IMR-90 (cell line): Measurements from ENCODE around the gene MRPL33. TPM values are rescaled to one million over a fixed set of nuclear protein-coding genes. Genes with fewer than 3 reads are reported as not detected.

Experiments
- ATAC-seq: fragments of 200-7000 bp; cut with Tn5 transposase; 2 replicates; pipeline ENCODE4 v1.9.1; 2020; ENCODE audit warnings: low read depth, mild to moderate bottlenecking, moderate library complexity
- BruUV-seq: library from RNA; stranded (reverse); fragments of 400-500 nt; replicated peaks from 2 replicates; lab custom pipeline; 2021; lab: Mats Ljungman, UMichigan
- CTCF ChIA-PET: fragments of 300-600 bp; formaldehyde crosslinking; extraction: SDS; loops from one replicate; lab custom pipeline; 2021; ENCODE audit warnings: antibody characterized with exemption; lab: Yijun Ruan, JAX
- POLR2A ChIA-PET: fragments of 300-600 bp; sonication (Branson Sonifier 250); formaldehyde crosslinking; loops from one replicate; lab custom pipeline; 2022; ENCODE audit warnings: antibody characterized with exemption; ENCODE audit not compliant: unreplicated experiment; lab: Charles Lee
- DNase-seq: peaks from one replicate; pipeline ENCODE4 v3.0.0; 2013
- H2AFZ ChIP-seq: replicated peaks from 2 replicates; pipeline ENCODE3; 2013; ENCODE audit warnings: low read length, mild to moderate bottlenecking; ENCODE audit not compliant: poor library complexity
- H2AK5ac ChIP-seq: 2 replicates; pipeline ENCODE4 v1.6.1; 2013; ENCODE audit warnings: low read depth, low read length, inconsistent platforms
- H2AK9ac ChIP-seq: replicated peaks from 2 replicates; pipeline ENCODE3; 2013; ENCODE audit warnings: mild to moderate bottlenecking, low read depth, low read length, moderate library complexity; ENCODE audit not compliant: poor library complexity
- H2BK120ac ChIP-seq: 2 replicates; pipeline ENCODE4 v1.6.1; 2013; ENCODE audit warnings: low read depth, low read length, inconsistent platforms
- H2BK15ac ChIP-seq: 3 replicates; pipeline ENCODE4 v1.6.1; 2013; ENCODE audit warnings: low read depth, low read length, inconsistent platforms
- H2BK20ac ChIP-seq: 2 replicates; pipeline ENCODE4 v1.6.1; 2013; ENCODE audit warnings: low read depth, mild to moderate bottlenecking, inconsistent platforms, low read length, moderate library complexity
- H2BK5ac ChIP-seq: 2 replicates; pipeline ENCODE4 v1.6.1; 2013; ENCODE audit warnings: mild to moderate bottlenecking, low read depth, low read length, inconsistent platforms; ENCODE audit not compliant: poor library complexity, severe bottlenecking
- H3K14ac ChIP-seq: replicated peaks from 2 replicates; pipeline ENCODE4 v1.6.1; 2013; ENCODE audit warnings: low read depth, low read length, inconsistent platforms
- H3K18ac ChIP-seq: 2 replicates; pipeline ENCODE4 v1.6.1; 2013; ENCODE audit warnings: low read depth, low read length, control low read depth
- H3K23ac ChIP-seq: 2 replicates; pipeline ENCODE4 v1.6.1; 2013; ENCODE audit warnings: low read depth, low read length, inconsistent platforms
- H3K27ac ChIP-seq: 2 replicates; pipeline ENCODE4 v1.5.1; 2013; ENCODE audit warnings: mild to moderate bottlenecking, control low read depth, low read length; ENCODE audit not compliant: insufficient read depth
- H3K27me3 ChIP-seq: 2 replicates; pipeline ENCODE4 v1.6.1; 2013; ENCODE audit warnings: low read length; ENCODE audit not compliant: control insufficient read depth, insufficient read depth
- H3K36me3 ChIP-seq: 2 replicates; pipeline ENCODE4 v1.6.1; 2013; ENCODE audit warnings: low read length, mixed read lengths; ENCODE audit not compliant: control insufficient read depth, insufficient read depth
- H3K4ac ChIP-seq: 2 replicates; pipeline ENCODE4 v1.6.1; 2013; ENCODE audit warnings: low read depth, low read length, inconsistent platforms
- H3K4me1 ChIP-seq: 2 replicates; pipeline ENCODE4 v1.6.1; 2013; ENCODE audit warnings: low read length, mixed read lengths; ENCODE audit not compliant: control insufficient read depth, insufficient read depth
- H3K4me2 ChIP-seq: 2 replicates; pipeline ENCODE4 v1.6.1; 2013; ENCODE audit warnings: low read depth, mild to moderate bottlenecking, control low read depth, low read length, moderate library complexity
- H3K4me3 ChIP-seq: 2 replicates; pipeline ENCODE4 v1.5.1; 2013; ENCODE audit warnings: low read depth, mild to moderate bottlenecking, control low read depth, low read length, moderate library complexity; ENCODE audit not compliant: insufficient read depth
- H3K56ac ChIP-seq: 2 replicates; pipeline ENCODE4 v1.6.1; 2013; ENCODE audit warnings: low read length, inconsistent platforms; ENCODE audit not compliant: insufficient read depth; ENCODE audit errors: extremely low read depth
- H3K79me1 ChIP-seq, 2 experiments: 2 replicates each; pipeline ENCODE4 v1.6.1; 2013; ENCODE audit warnings: low read length in 2 of 2, inconsistent platforms in 1 of 2, low read depth in 1 of 2
- H3K9ac ChIP-seq: 2 replicates; pipeline ENCODE4 v1.6.1; 2013; ENCODE audit warnings: low read depth, low read length, control low read depth
- H3K9me1 ChIP-seq: 2 replicates; pipeline ENCODE4 v1.6.1; 2013; ENCODE audit warnings: low read length, inconsistent platforms; ENCODE audit not compliant: insufficient read depth
- H3K9me3 ChIP-seq: 2 replicates; pipeline ENCODE4 v1.6.1; 2013; ENCODE audit warnings: low read length; ENCODE audit not compliant: control insufficient read depth, insufficient read depth
- H4K20me1 ChIP-seq: 2 replicates; pipeline ENCODE4 v1.6.1; 2013; ENCODE audit warnings: low read length, inconsistent platforms; ENCODE audit not compliant: insufficient read depth
- H4K5ac ChIP-seq: 2 replicates; pipeline ENCODE4 v1.6.1; 2013; ENCODE audit warnings: mild to moderate bottlenecking, low read depth, low read length, control low read depth
- H4K8ac ChIP-seq, 2 experiments: 2 replicates each; pipeline ENCODE4 v1.6.1; 2013; ENCODE audit warnings: low read depth in 2 of 2, low read length in 2 of 2, control low read depth in 1 of 2, inconsistent platforms in 1 of 2
- H4K91ac ChIP-seq: 2 replicates; pipeline ENCODE4 v1.6.1; 2013; ENCODE audit warnings: low read depth, low read length, inconsistent platforms; ENCODE audit not compliant: insufficient read depth
- BHLHE40 ChIP-seq: fragments of 150-350 bp; IDR thresholded peaks from 2 replicates; pipeline ENCODE4 v1.6.1; 2016; ENCODE audit warnings: mild to moderate bottlenecking, low read depth, low read length
- CEBPB ChIP-seq: IDR thresholded peaks from 2 replicates; pipeline ENCODE4 v1.6.1; 2012; ENCODE audit warnings: low read depth, low read length, improper control_type of control experiment
- CHD1 ChIP-seq: IDR thresholded peaks from 2 replicates; pipeline ENCODE4 v1.6.1; 2012; ENCODE audit warnings: low read depth, low read length, improper control_type of control experiment
- CTCF ChIP-seq: conservative IDR thresholded peaks from 2 replicates; pipeline ENCODE4 v1.5.1; 2012; ENCODE audit warnings: mild to moderate bottlenecking, low read depth, low read length, improper control_type of control experiment
- ELK1 ChIP-seq: fragments of 150-350 bp; IDR thresholded peaks from 2 replicates; pipeline ENCODE4 v1.6.1; 2016; ENCODE audit warnings: low read depth, mild to moderate bottlenecking, low read length, moderate library complexity, borderline replicate concordance
- FOS ChIP-seq: fragments of 150-350 bp; IDR thresholded peaks from 2 replicates; pipeline ENCODE4 v1.6.1; 2016; ENCODE audit warnings: low read depth, low read length
- MAFK ChIP-seq: IDR thresholded peaks from 2 replicates; pipeline ENCODE4 v1.6.1; 2012; ENCODE audit warnings: low read depth, low read length, improper control_type of control experiment
- MAZ ChIP-seq: IDR thresholded peaks from 2 replicates; pipeline ENCODE4 v1.6.1; 2012; ENCODE audit warnings: low read depth, mild to moderate bottlenecking, low read length, improper control_type of control experiment, moderate library complexity, borderline replicate concordance
- MXI1 ChIP-seq: IDR thresholded peaks from 2 replicates; pipeline ENCODE4 v1.6.1; 2012; ENCODE audit warnings: low read depth, mild to moderate bottlenecking, low read length, moderate library complexity, borderline replicate concordance
- NFE2L2 ChIP-seq: fragments of 150-350 bp; IDR thresholded peaks from 2 replicates; pipeline ENCODE4 v1.6.1; 2016; ENCODE audit warnings: low read depth, mild to moderate bottlenecking, low read length
- POLR2A ChIP-seq: IDR thresholded peaks from 2 replicates; pipeline ENCODE4 v1.6.1; 2012; ENCODE audit warnings: mild to moderate bottlenecking, low read depth, low read length
- RAD21 ChIP-seq: IDR thresholded peaks from 2 replicates; pipeline ENCODE4 v1.6.1; 2012; ENCODE audit warnings: low read length, improper control_type of control experiment
- RCOR1 ChIP-seq: IDR thresholded peaks from 2 replicates; pipeline ENCODE4 v1.6.1; 2012; ENCODE audit warnings: mild to moderate bottlenecking, low read length, improper control_type of control experiment; ENCODE audit not compliant: insufficient replicate concordance
- RFX5 ChIP-seq: IDR thresholded peaks from 2 replicates; pipeline ENCODE4 v1.8.0; 2012; ENCODE audit warnings: low read depth, mild to moderate bottlenecking, low read length, moderate library complexity
- SMC3 ChIP-seq: fragments of 150-350 bp; IDR thresholded peaks from 2 replicates; pipeline ENCODE4 v1.6.1; 2016; ENCODE audit warnings: low read depth, mild to moderate bottlenecking, antibody characterized with exemption, low read length, moderate library complexity
- USF2 ChIP-seq: fragments of 150-350 bp; IDR thresholded peaks from 2 replicates; pipeline ENCODE4 v1.6.1; 2017; ENCODE audit warnings: mild to moderate bottlenecking, antibody characterized with exemption, low read length, low read depth
- WGBS, 2 experiments: methylation state at CpG; one replicate each; pipeline versions ENCODE4 v1.1.5 to v1.1.7; 2013; ENCODE audit warnings: missing lambda C conversion rate in 2 of 2; ENCODE audit not compliant: insufficient read length in 1 of 2; ENCODE audit errors: extremely low coverage in 2 of 2; 5-methylcytosine and 5-hydroxymethylcytosine counted together
- dilution Hi-C: fragments of 300-500 bp; cut with HindIII; formaldehyde crosslinking; loops from one replicate; pipeline ENCODE4 v1.14.3; 2018; ENCODE audit warnings: low sequenced_read_pairs; ENCODE audit not compliant: unreplicated experiment
- in situ Hi-C: fragments of 300-500 bp; cut with MboI; formaldehyde crosslinking; loops from 3 replicates; pipeline ENCODE4 v1.14.3; 2019; ENCODE audit warnings: low sequenced_read_pairs, inconsistent platforms, mixed read lengths
- intact Hi-C: fragments of 100-400 bp; cut with micrococcal nuclease; formaldehyde crosslinking; loops from 2 replicates; pipeline ENCODE4 v1.10.0; 2022
- polyA plus RNA-seq, 3 experiments: library from polyadenylated mRNA; depleted of rRNA; stranded (reverse); fragments of >200 nt; gene quantifications; 2 replicates each; pipeline ENCODE4 v1.2.3, GENCODE V29; 2012; ENCODE audit warnings: low replicate concordance in 1 of 3
- total RNA-seq: library from RNA; depleted of rRNA; stranded (reverse); fragments of >200 nt; gene quantifications from 2 replicates; pipeline ENCODE4 v1.2.3, GENCODE V29; 2012

The MRPL33 gene
- total and polyA plus RNA-seq, 2 of the 4 experiments (the other 2 are of a cell fraction) = 13.3 to 101 TPM

GRCh38 chr2:27754831-27755230 lies 16.7 kb upstream of the MRPL33 start:
- Histone ChIP-seq H3K18ac (peak overlapping the region; percentile 1; the same call in 1 of the 2 replicates), H2AK5ac (peak overlapping the region; percentile 74), H3K36me3 (no peaks in the 10 kb centered on the region), H4K91ac (peak overlapping the region; percentile 58; the same call in 1 of the 2 replicates), H2AFZ (peak overlapping the region; percentile 18), H3K56ac (no peak overlapping the region), H3K23ac (no peak overlapping the region), H4K5ac (peak overlapping the region; percentile 24), H3K14ac (0 out of 2 replicates have a peak overlapping the region, but pooled peaks have one; percentile 28), H3K4me3 (no peak overlapping the region), H3K9me3 (no peaks in the 10 kb centered on the region), H3K27me3 (no peaks in the 10 kb centered on the region), H3K9me1 (no peaks in the 10 kb centered on the region), H3K79me1 (no peaks in the 10 kb centered on the region), H3K4ac (peak overlapping the region; percentile 47), H3K27ac (no peak overlapping the region), H2BK5ac (peak overlapping the region; percentile 18), H2AK9ac (peak overlapping the region; percentile 76), H4K20me1 (no peaks in the 10 kb centered on the region), H3K4me1 (peaks cover 5% of the 10 kb centered on the region), H4K8ac (peak overlapping the region in 1 of 2 experiments; percentile 70; a peak in 2 of 4 replicates), H3K4me2 (no peak overlapping the region), H3K9ac (no peak overlapping the region), H2BK20ac (peak overlapping the region; percentile 72), H2BK15ac (peak overlapping the region; percentile 94; the same call in 1 of the 3 replicates), H2BK120ac (peak overlapping the region; percentile 61)
- ChIA-PET POLR2A (no interaction called here), CTCF (interaction anchor here (0.6 to 2.2 kb wide), 5 partner anchors 10 to 405 kb away, joined by 3 to 10 read pairs (median 4); no protein-coding TSS in a partner anchor)
- WGBS, 2 experiments = no CpG with 5 or more reads among the region's 5 CpGs
- ATAC-seq (no peak), DNase-seq (no peak)
- TF ChIP-seq RFX5 (no peak), NFE2L2 (no peak), SMC3 (no peak), MXI1 (no peak), RCOR1 (no peak), FOS (no peak), RAD21 (no peak), CTCF (no peak), CHD1 (no peak), BHLHE40 (no peak), MAZ (no peak; the same call in 1 of the 2 replicates), USF2 (no peak), MAFK (no peak), POLR2A (no peak), CEBPB (no peak), ELK1 (no peak)
- no TSS peak for BruUV-seq
- intact Hi-C loops (loop anchor here (1.0 to 10.0 kb wide), 5 partner anchors 470 to 697 kb away; no protein-coding TSS in a partner anchor), dilution Hi-C loops (no loop called here), in situ Hi-C loops (loop anchor here (5.0 kb wide), 1 partner anchor 642 kb away; no protein-coding TSS in a partner anchor)
